Activated CD8-positive, alpha-beta memory T cell treated with anti-CD3 and anti-CD28 coated beads, Interleukin-2, amount 10 ng/mL, durations not matched to agents 7 days and 5 days (primary cell): ENCODE data around the gene ZNF335. TPM values are rescaled to one million over a fixed set of nuclear protein-coding genes. Genes with fewer than 3 reads are reported as not detected.
A peak's percentile ranks its signal among the peaks of the same experiment; 100 is the strongest.
"Not testable (repeated sequence)": the region's sequence is repeated elsewhere in the genome, so short reads cannot be mapped to it uniquely, and the experiment has no call there.

Experiments used
- ATAC-seq: fragments of 150-1000 bp; cut with Tn5 transposase; one replicate; pipeline ENCODE4 v1.10.0; 2021; ENCODE audit warnings: moderate library complexity
- CTCF ChIA-PET: fragments of 350-600 bp; sonication (Branson Sonifier 250); formaldehyde crosslinking; loops from one replicate; lab custom pipeline; 2021; ENCODE audit warnings: antibody characterized with exemption; lab: Charles Lee
- DNase-seq: peaks from one replicate; pipeline ENCODE4 v3.0.0-alpha.2; 2020
- H3K27ac Mint-ChIP-seq: one replicate; pipeline ENCODE4 v1.8.0; 2021; ENCODE audit warnings: mild to moderate bottlenecking, mixed read lengths
- H3K27me3 Mint-ChIP-seq: one replicate; pipeline ENCODE4 v1.8.0; 2021; ENCODE audit warnings: mixed read lengths
- H3K36me3 Mint-ChIP-seq: one replicate; pipeline ENCODE4 v1.8.0; 2021; ENCODE audit warnings: mild to moderate bottlenecking, mixed read lengths
- H3K4me1 Mint-ChIP-seq: one replicate; pipeline ENCODE4 v1.8.0; 2021; ENCODE audit warnings: mixed read lengths
- H3K4me3 Mint-ChIP-seq: one replicate; pipeline ENCODE4 v1.8.0; 2021; ENCODE audit warnings: mild to moderate bottlenecking, moderate library complexity, mixed read lengths
- H3K9me3 Mint-ChIP-seq: one replicate; pipeline ENCODE4 v1.8.0; 2022; ENCODE audit warnings: low read depth, mixed read lengths
- total RNA-seq, 2 experiments: library from RNA; stranded (reverse); gene quantifications; one replicate each; pipeline ENCODE4 v1.2.3, GENCODE V29; 2021

The ZNF335 gene
- total RNA-seq, 2 experiments from 2014 or later: 39.4 to 40.6 TPM

DNA sequence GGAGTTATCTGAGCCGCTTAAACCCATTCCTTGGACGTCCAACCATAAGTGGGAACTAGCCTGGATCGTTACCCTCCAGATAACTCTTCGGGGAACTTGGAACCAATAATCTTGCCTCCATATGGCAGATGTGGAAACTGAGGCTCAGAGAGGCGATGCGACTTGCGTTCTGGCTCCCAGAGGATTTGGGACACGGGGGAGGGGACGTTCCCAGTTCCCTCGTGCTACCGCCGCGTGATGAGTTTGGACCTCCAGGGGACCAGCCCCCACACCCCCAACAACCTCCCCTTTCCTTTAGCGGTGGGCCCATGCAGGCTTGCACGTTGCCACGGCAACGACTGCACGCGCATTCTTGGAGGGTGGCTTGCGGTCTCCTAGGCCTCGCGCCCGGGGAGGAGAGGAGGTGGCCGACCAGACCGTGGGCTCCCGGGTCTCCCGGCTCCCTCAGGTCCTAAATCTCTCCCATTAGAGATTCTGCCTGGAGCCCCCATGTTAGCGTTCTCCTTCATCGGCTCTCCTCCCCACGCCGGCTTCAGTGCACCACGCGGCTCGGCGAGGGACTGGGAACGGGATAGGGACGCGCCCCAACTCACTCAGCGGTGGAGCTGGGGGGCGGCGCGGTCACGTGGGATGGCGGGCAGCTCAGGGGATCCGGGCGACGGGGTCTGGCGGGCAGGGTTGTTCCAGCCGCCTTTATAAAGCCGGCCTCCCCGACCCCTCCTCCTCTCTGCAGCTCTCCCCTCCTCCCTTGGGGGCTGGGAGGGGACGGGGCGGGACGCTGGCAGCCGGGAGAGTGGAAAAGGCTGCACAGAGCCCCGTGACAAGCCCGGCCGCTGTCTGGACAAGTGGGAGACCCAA is 60.3 kb downstream of the ZNF335 start, which contains the start of gene PLTP:
Gene PLTP, minus strand, starts transcription at position 670 of the 858 bp plus-strand sequence. CDS start 703 bp downstream, outside the sequence.
- Mint-ChIP-seq H3K36me3 (no peaks in the 10 kb centered on the region), H3K4me1 (peaks cover 22% of the 10 kb centered on the region), H3K27ac (peak within 1 kb of the TSS; percentile 71), H3K27me3 (peaks cover 20% of the 10 kb centered on the region), H3K9me3 (no peaks in the 10 kb centered on the region), H3K4me3 (peak within 1 kb of the TSS; percentile 67)
- DNase-seq (peak; percentile 59), ATAC-seq (no peak)
- CTCF ChIA-PET: interaction anchor here (0.9 to 2.5 kb wide), 3 partner anchors 12 to 102 kb away, joined by 3 to 9 read pairs (median 4); no protein-coding TSS in a partner anchor

DNA sequence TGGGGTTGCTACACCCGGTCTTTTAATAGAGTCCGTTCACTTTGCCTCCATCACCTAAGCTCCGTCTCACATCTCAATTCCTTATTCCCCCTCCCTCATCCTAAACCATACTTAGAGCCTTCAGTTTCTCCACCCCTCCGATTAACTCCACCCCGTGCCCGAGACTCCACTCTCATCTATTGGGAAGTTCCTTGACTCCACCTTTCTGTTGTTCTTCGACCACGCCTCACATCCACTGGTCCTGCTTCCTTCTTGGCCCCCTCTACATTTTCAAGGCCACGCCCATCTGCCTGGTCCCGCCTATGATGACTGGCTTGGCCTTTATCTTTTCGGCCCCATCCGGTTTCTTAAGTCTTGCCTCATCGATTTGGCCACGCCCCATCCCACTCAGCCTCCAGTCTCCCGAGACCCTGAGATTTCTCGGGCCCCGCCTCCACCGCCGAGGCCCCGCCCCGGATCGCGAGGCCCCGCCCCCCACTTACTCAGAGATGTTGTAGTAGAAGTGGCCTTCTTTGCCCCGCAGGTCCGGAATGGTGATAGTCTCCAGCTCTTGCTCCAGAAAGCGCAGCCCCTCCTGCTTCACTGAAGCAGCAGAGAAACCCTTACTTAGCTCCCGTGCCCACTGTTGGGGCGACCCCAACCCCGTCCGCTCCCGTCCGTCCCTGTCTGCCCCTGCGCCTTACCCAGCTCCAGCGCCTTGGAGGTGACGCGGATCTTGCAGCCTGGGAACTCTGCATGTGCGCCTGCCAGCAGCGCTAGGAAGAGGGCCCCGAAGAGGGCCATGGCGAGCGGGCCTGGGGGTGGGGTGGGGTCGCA is 61.1 kb downstream of the ZNF335 start:
- no peaks in the 10 kb centered on the region for H3K9me3 Mint-ChIP-seq
- H3K4me1 Mint-ChIP-seq: peaks cover 22% of the 10 kb centered on the region
- DNase-seq (peak; percentile 98), ATAC-seq (peak; percentile 96)
- H3K27me3 Mint-ChIP-seq: peaks cover 15% of the 10 kb centered on the region
- CTCF ChIA-PET: interaction anchor here (0.7 to 2.5 kb wide), 5 partner anchors 12 to 103 kb away, joined by 3 to 9 read pairs (median 4); partner anchors contain the start of gene ZNF335
- H3K27ac Mint-ChIP-seq: peak overlapping the region; percentile 71
- H3K36me3 Mint-ChIP-seq: no peaks in the 10 kb centered on the region
- H3K4me3 Mint-ChIP-seq: peak overlapping the region; percentile 67

DNA sequence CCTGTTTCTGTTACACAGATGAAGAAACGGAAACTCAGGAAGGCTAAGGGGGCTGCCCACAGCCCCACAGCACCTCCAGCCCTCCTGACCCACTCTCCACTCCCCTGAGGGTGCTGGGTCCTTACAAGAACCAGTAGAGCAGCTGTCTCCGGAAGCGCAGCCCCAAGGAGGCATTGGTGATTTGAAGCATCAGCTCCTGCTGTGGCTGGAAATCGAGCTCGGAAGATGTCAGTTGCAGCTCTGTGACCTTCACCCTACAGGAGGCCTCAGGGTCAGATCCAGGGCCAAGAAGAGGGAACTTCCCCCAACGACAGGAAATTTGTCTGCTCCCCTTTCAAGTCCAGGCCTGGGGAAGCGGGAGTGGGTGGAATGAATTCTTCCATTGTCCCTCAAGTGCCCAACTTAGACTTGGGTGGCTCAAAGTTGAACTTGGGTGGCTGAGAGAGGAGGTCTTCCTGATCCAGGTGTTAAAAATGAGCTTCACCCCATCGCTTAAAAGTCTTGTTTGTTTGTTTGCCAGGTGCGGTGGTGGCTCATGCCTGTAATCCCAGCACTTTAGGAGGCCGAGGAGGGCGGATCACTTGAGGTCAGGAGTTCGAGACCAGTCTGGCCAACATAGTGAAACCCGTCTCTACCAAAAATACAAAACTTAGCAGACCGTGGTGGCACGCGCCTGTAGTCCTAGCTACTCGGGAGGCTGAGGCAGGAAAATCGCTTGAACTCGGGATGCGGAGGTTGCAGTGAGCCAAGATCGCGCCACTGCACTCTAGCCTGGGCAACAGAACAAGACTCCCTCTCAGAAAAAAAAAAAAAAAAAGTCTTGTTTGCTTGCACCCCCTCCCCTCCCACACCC is 62.0 kb downstream of the ZNF335 start:
- ATAC-seq: no peak
- Mint-ChIP-seq H3K27me3 (peaks cover 12% of the 10 kb centered on the region), H3K36me3 (no peaks in the 10 kb centered on the region), H3K4me1 (peaks cover 22% of the 10 kb centered on the region), H3K4me3 (peak overlapping the region; percentile 67), H3K9me3 (no peaks in the 10 kb centered on the region), H3K27ac (peak overlapping the region; percentile 71)
- CTCF ChIA-PET: interaction anchor here (0.7 to 2.5 kb wide), 7 partner anchors 20 to 104 kb away, joined by 3 to 9 read pairs (median 4); partner anchors contain the start of genes PCIF1 and ZNF335
- no peak for DNase-seq

DNA sequence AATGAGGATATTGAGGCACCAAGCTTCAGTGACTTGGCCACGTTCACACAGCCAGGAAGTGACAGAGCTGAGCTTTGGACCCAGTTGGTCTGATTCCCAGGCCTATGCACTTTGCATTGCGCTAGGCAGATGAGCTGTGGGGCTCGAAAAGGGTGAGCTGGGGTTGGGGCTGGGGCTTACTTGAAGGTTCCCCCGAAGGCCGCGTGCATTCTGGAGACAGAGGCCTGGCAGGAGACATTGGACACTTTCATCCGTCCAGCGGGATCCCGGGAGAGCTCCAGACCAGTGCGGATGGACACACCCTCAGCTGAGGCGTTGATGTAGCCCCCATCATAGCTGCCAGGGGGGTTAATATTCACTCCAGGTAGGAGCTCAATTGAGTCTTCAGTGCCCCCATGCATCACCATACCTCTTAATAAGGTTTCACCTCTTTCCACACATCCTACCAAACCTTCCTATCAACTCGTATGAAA is 62.6 kb downstream of the ZNF335 start:
- Mint-ChIP-seq H3K36me3 (no peaks in the 10 kb centered on the region), H3K4me3 (no peak overlapping the region)
- CTCF ChIA-PET: interaction anchor here (0.8 to 2.5 kb wide), 7 partner anchors 19 to 104 kb away, joined by 3 to 9 read pairs (median 4); partner anchors contain the start of genes PCIF1, ZNF335 and ZSWIM1

DNA sequence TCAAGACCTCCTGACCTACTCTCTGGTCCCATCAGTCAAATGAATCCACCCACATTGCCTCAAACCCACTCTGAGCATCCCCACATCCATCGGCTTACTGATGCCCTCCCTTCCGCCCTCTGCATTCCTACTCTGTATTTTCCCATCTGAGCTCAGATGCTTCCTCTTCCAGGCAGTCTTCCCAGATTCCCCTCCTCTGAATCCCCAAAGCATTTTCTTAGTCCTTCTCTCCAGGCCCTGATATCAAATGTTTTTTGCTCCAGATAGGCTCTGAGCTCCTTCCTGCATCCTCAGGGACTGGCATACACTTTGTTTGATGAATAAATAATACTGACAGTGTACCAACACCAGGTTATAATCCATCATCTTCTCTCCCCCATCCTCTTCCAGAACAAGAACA is 63.9 kb downstream of the ZNF335 start:
- Mint-ChIP-seq H3K9me3 (no peaks in the 10 kb centered on the region), H3K27ac (no peak overlapping the region), H3K4me1 (peaks cover 18% of the 10 kb centered on the region), H3K4me3 (no peak overlapping the region), H3K36me3 (no peaks in the 10 kb centered on the region), H3K27me3 (peaks cover 8% of the 10 kb centered on the region)
- ATAC-seq: no peak
- CTCF ChIA-PET: interaction anchor here (0.9 kb wide), 1 partner anchor 25 kb away, joined by 3 read pairs; no protein-coding TSS in a partner anchor
- no peak for DNase-seq

More for the DNA sequence above, 62.6 kb downstream of the ZNF335 start:
- no peak for ATAC-seq
- H3K4me1 Mint-ChIP-seq: peaks cover 19% of the 10 kb centered on the region
- H3K27me3 Mint-ChIP-seq: peaks cover 9% of the 10 kb centered on the region
- H3K9me3 Mint-ChIP-seq: no peaks in the 10 kb centered on the region
- DNase-seq: no peak
- H3K27ac Mint-ChIP-seq: no peak overlapping the region

DNA sequence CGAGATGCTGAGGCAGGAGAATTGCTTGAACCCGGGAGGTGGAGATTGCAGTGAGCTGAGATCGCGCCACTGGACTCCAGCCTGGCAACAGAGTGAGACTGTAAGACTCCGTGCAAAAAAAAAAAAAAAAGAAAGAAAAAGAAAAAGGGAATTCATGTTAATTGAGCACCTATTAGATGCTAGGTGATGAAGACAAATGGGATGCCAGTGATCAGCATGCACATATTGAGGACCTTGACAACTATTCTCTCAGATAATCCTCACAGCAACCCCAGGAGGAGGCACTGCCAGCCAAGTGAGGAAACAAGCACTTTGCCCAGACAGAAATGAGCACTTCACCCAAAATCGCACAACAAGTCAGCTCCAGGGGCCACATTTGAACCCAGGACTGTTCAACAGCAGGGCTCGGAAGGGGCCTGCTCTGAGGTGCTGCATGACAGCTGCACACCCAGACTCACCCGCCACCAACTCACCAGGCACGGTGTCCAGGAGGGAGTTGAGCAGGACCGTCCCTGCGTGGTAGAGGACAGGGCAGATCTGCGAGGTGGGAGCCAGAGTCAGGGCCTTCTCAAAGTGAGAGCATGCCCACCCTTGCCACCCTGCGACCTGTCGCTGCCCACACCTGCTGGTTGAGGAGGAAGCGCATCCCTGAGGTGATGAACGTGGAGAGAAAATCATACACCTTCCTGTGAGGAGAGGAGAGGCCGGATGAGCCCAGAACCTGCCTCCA is 64.6 kb downstream of the ZNF335 start:
- Mint-ChIP-seq H3K36me3 (no peaks in the 10 kb centered on the region), H3K4me3 (no peak overlapping the region), H3K9me3 (no peaks in the 10 kb centered on the region), H3K27me3 (peaks cover 6% of the 10 kb centered on the region), H3K27ac (no peak overlapping the region), H3K4me1 (peaks cover 17% of the 10 kb centered on the region)
- DNase-seq: no peak
- no peak for ATAC-seq
- CTCF ChIA-PET: interaction anchor here (0.9 kb wide), 1 partner anchor 26 kb away, joined by 3 read pairs; no protein-coding TSS in a partner anchor

DNA sequence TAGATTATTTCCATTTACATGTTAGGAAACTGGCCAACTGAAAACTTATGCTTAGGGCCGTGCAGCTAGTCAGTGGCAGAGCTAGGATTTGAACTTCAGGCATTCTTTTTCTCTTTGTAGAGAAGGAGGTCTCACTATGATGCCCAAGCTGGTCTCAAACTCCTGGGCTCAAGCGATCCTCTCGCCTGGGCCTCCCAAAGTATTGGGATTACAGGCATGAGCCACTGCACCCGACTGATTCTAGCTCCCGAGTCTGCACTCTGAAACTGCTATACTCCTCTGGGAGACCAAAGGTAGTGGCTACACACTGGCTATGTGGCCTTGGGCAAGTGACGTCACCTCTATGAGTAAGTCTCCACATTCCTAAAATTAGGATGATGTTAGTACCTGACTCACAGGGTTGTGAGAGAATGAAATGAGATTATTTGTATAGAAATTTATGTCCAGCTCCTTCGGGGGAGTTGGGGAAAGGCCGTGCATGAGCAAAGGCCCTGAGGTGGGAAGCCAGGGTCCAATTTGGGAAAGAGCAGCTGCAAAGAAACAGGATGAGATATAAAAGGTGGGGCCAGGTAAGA is 66.4 kb downstream of the ZNF335 start:
- Mint-ChIP-seq H3K27me3 (no peaks in the 10 kb centered on the region), H3K27ac (no peak overlapping the region), H3K4me3 (no peak overlapping the region), H3K36me3 (no peaks in the 10 kb centered on the region), H3K4me1 (peaks cover 3% of the 10 kb centered on the region), H3K9me3 (no peaks in the 10 kb centered on the region)
- CTCF ChIA-PET: interaction anchor here (1.1 to 1.4 kb wide), 4 partner anchors 13 to 106 kb away, joined by 3 to 5 read pairs (median 4); no protein-coding TSS in a partner anchor
- ATAC-seq: no peak
- DNase-seq: no peak

DNA sequence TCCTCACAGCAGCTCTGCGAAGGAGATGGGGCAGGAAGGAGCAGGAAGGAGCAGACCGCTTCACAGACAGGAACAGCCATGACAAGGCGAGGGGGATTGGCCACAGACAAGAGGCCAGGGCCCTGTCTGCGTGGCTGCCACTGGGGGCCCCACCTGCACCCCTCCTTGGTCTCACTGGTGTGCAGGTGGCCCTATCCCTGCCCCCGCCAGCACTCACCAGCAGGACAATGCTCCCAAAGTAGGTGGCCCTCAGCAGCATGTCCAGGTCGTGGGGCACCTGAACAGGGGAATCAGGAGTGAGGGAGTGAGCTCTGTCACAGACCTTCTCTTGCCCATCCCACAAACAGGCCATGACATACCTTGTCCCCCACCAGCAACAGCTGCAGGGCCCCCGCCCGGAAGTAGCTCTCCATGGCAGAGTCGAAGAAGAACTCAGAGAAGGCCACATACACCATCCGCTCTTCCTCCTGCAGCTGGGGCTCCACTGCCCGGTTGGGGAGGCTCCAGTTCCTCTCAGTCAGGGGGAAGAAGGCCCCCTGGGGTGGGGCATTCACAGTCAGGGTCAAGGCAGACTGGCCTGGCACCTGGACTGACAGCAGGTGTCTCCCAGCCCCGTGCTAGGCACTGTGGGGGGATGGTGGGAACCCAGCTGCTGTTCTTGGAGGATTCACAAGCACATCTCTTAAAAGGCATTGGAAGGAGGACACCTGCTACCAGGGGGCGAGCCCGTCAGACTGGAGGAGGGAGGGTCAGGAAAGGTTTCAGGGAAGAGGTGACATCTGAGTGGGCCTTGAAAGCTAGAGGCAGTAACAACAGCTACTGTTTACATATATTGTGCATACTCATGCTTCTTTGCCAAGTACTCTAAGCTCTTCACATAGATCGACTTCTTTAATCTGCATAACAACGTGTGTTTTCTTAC is 67.2 kb downstream of the ZNF335 start:
- no peak for DNase-seq
- Mint-ChIP-seq H3K27me3 (no peaks in the 10 kb centered on the region), H3K9me3 (no peaks in the 10 kb centered on the region), H3K36me3 (no peaks in the 10 kb centered on the region), H3K4me1 (peaks cover 1% of the 10 kb centered on the region), H3K27ac (no peak overlapping the region), H3K4me3 (no peak overlapping the region)
- CTCF ChIA-PET: interaction anchor here (0.6 to 1.4 kb wide), 5 partner anchors 12 to 1640 kb away, joined by 3 to 5 read pairs (median 3); no protein-coding TSS in a partner anchor
- ATAC-seq: no peak

DNA sequence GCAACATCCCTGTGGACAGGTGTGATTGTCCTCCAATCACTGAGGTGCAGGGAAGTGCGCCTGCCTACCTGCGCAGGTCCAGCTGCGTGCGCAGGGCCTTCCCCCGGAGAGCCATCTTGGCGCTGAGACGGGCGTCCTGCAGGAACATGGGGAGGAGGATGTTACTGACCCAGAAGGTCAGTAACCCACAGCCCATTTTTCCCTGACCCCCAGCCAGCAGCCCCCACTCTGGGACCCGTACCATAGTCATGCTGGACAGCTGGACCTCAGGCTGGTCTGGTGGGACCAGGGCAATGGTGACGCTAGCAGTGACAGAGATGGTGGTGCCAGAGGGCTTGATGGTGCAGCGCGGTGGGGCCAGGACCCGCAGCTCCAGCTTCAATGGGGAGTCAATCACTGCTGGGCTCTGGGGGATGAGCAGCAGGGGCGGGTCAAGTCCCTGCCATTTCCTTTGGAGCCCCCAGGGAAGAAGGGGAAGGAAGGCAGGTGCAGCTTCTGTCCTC is 69.8 kb downstream of the ZNF335 start:
- Mint-ChIP-seq H3K4me3 (no peak overlapping the region), H3K4me1 (no peaks in the 10 kb centered on the region), H3K27ac (no peak overlapping the region), H3K9me3 (no peaks in the 10 kb centered on the region), H3K27me3 (no peaks in the 10 kb centered on the region), H3K36me3 (no peaks in the 10 kb centered on the region)
- CTCF ChIA-PET: no interaction called here
- no peak for ATAC-seq
- DNase-seq: no peak

DNA sequence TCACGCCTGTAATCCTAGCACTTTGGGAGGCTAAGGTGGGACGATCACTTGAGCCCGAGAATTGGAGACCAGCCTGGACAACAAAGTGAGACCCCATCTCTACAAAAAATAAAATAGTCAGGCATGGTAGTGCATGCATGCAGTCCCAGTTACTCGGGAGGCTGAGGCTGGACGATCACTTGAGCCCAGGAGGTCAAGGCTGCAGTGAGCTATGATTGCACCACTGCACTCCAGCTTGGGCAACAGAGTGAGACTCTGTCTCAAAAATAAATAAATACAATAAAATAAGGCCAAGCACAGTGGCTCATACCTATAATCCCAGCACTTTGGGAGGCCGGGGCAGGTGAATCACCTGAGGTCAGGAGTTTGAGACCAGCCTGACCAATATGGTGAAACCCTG is 70.7 kb downstream of the ZNF335 start:
- CTCF ChIA-PET, H3K9me3 Mint-ChIP-seq, H3K27ac Mint-ChIP-seq, ATAC-seq, H3K36me3 Mint-ChIP-seq, DNase-seq, H3K4me3 Mint-ChIP-seq, H3K27me3 Mint-ChIP-seq, H3K4me1 Mint-ChIP-seq: not testable (repeated sequence)
